WTC11 (cell line): ENCODE measurements around the gene WDR49. TPM values are rescaled to one million over a fixed set of nuclear protein-coding genes. Genes with fewer than 3 reads are reported as not detected.

Source experiments
- ATAC-seq: fragments of 200-7000 bp; cut with Tn5 transposase; 2 replicates; pipeline ENCODE4 v1.10.0; 2021; ENCODE audit warnings: mild to moderate bottlenecking, moderate library complexity
- CTCF ChIA-PET: fragments of 300-600 bp; sonication (Branson Sonifier 250); formaldehyde crosslinking; loops from one replicate; lab custom pipeline; 2021; ENCODE audit warnings: antibody characterized with exemption; lab: Charles Lee
- POLR2A ChIA-PET: fragments of 350-600 bp; sonication (Branson Sonifier 250); formaldehyde crosslinking; loops from one replicate; lab custom pipeline; 2021; ENCODE audit warnings: antibody characterized with exemption; lab: Charles Lee
- DNase-seq: peaks from one replicate; pipeline ENCODE4 v3.0.0; 2021; ENCODE audit warnings: low spot score
- H3K27ac Mint-ChIP-seq: 2 replicates; pipeline ENCODE4 v1.8.0; 2021; ENCODE audit warnings: mixed read lengths
- H3K27me3 Mint-ChIP-seq: 2 replicates; pipeline ENCODE4 v1.8.0; 2021; ENCODE audit warnings: low read depth, mild to moderate bottlenecking, moderate library complexity, mixed read lengths
- H3K36me3 Mint-ChIP-seq: 2 replicates; pipeline ENCODE4 v1.8.0; 2021; ENCODE audit warnings: mixed read lengths
- H3K4me1 Mint-ChIP-seq: 2 replicates; pipeline ENCODE4 v1.8.0; 2022; ENCODE audit warnings: mixed read lengths
- H3K4me3 Mint-ChIP-seq: 2 replicates; pipeline ENCODE4 v1.8.0; 2021; ENCODE audit warnings: mild to moderate bottlenecking, moderate library complexity, mixed read lengths
- H3K9me3 Mint-ChIP-seq: 2 replicates; pipeline ENCODE4 v1.8.0; 2021; ENCODE audit warnings: mixed read lengths
- ATF1 ChIP-seq: sonication (generic); formaldehyde crosslinking; IDR thresholded peaks from 2 replicates; pipeline ENCODE4 v1.8.1; 2023; ENCODE audit warnings: mild to moderate bottlenecking, moderate library complexity, missing genetic modification reagents
- ATF6 ChIP-seq: sonication (generic); formaldehyde crosslinking; IDR thresholded peaks from 2 replicates; pipeline ENCODE4 v1.8.1; 2023; ENCODE audit warnings: mild to moderate bottlenecking, missing genetic modification reagents
- CREM ChIP-seq: sonication (generic); formaldehyde crosslinking; IDR thresholded peaks from 2 replicates; pipeline ENCODE4 v1.8.1; 2022; ENCODE audit warnings: mild to moderate bottlenecking, missing genetic modification reagents, moderate library complexity
- HMGXB4 ChIP-seq: sonication (generic); formaldehyde crosslinking; IDR thresholded peaks from 2 replicates; pipeline ENCODE4 v1.8.1; 2023; ENCODE audit warnings: mild to moderate bottlenecking, moderate library complexity, missing genetic modification reagents
- TCF7 ChIP-seq: sonication (generic); formaldehyde crosslinking; IDR thresholded peaks from 2 replicates; pipeline ENCODE4 v1.8.0; 2022; ENCODE audit warnings: mild to moderate bottlenecking, low read depth, missing genetic modification reagents, moderate library complexity
- ZMAT4 ChIP-seq: fragments of 250-450 bp; sonication (Bioruptor Pico); IDR thresholded peaks from 2 replicates; pipeline ENCODE4 v1.9.0; 2021; ENCODE audit warnings: mild to moderate bottlenecking
- ZNF121 ChIP-seq: sonication (generic); formaldehyde crosslinking; IDR thresholded peaks from 2 replicates; pipeline ENCODE4 v1.8.0; 2023; ENCODE audit warnings: missing genetic modification reagents
- ZNF281 ChIP-seq: sonication (generic); formaldehyde crosslinking; IDR thresholded peaks from 2 replicates; pipeline ENCODE4 v1.8.0; 2023; ENCODE audit warnings: mild to moderate bottlenecking, missing genetic modification reagents
- ZNF423 ChIP-seq: fragments of 250-450 bp; sonication (Bioruptor Pico); IDR thresholded peaks from 2 replicates; pipeline ENCODE4 v2.1.2; 2022; ENCODE audit warnings: mild to moderate bottlenecking, moderate library complexity
- ZNF671 ChIP-seq: fragments of 250-450 bp; sonication (Bioruptor Pico); IDR thresholded peaks from 2 replicates; pipeline ENCODE4 v1.8.0; 2021; ENCODE audit warnings: mild to moderate bottlenecking
- total RNA-seq: library from RNA; stranded (reverse); gene quantifications from 3 replicates; pipeline ENCODE4 v1.2.3, GENCODE V29; 2021
- TF ChIP-seq, protein P1 (sequence below): sonication (generic); formaldehyde crosslinking; IDR thresholded peaks from 2 replicates; pipeline ENCODE4 v1.8.1; 2023; ENCODE audit warnings: mild to moderate bottlenecking, missing genetic modification reagents, moderate library complexity
- TF ChIP-seq, protein P2 (sequence below): fragments of 200-600 bp; IDR thresholded peaks from 2 replicates; pipeline ENCODE4 v1.8.0; 2022; ENCODE audit warnings: antibody characterized with exemption
- TF ChIP-seq, protein P3 (sequence below): sonication (generic); formaldehyde crosslinking; IDR thresholded peaks from 2 replicates; pipeline ENCODE4 v1.8.1; 2022; ENCODE audit warnings: missing genetic modification reagents, borderline replicate concordance

Gene WDR49
- total RNA-seq, 1 experiment from 2014 or later, result 0.92 TPM

GRCh38 chr3:167650459-167650858, 3.3 kb downstream of the WDR49 start (continued):
- TF ChIP-seq ZNF281 (CRISPR knock-in tag) (no peak), ZNF423 (CRISPR knock-in tag) (no peak), ZNF671 (CRISPR knock-in tag) (no peak), ZNF121 (no peak), ATF1 (CRISPR knock-in tag) (no peak), TCF7 (CRISPR knock-in tag) (no peak)
- TF ChIP-seq, protein P1, sequence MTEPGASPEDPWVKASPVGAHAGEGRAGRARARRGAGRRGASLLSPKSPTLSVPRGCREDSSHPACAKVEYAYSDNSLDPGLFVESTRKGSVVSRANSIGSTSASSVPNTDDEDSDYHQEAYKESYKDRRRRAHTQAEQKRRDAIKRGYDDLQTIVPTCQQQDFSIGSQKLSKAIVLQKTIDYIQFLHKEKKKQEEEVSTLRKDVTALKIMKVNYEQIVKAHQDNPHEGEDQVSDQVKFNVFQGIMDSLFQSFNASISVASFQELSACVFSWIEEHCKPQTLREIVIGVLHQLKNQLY (CRISPR knock-in tag), result no peak

DNA sequence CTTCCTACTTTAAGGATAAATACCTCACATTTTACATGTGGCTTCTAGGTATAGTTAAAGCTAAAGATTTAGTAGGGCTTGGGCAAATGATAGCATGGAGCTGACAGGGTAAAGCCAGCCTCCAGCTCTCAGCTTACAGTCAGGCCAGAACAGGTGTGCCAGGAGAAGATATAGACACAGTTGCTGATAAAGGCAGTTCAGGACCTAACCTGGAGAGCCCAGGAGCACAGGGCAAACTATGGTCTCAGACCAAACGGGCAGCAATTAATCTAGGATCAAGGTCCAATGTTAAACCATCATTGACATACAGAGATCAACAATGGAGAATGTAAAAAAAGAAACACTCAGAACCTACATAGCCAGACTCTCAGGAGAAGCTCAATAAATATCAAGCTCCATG, 4.0 kb downstream of the WDR49 start:
- POLR2A ChIA-PET, result no interaction called here
- DNase-seq, result no peak
- Mint-ChIP-seq H3K27ac (no peak overlapping the region), H3K36me3 (peaks cover 3% of the 10 kb centered on the region), H3K4me3 (no peak overlapping the region), H3K4me1 (peaks cover 31% of the 10 kb centered on the region), H3K27me3 (no peaks in the 10 kb centered on the region), H3K9me3 (peaks cover 8% of the 10 kb centered on the region)
- ATAC-seq, result no peak
- CTCF ChIA-PET, result interaction anchor here (0.6 to 1.6 kb wide), 2 partner anchors 76 to 270 kb away, joined by 3 to 7 read pairs; partner anchors contain the start of gene ZBBX
- TF ChIP-seq, protein P2, sequence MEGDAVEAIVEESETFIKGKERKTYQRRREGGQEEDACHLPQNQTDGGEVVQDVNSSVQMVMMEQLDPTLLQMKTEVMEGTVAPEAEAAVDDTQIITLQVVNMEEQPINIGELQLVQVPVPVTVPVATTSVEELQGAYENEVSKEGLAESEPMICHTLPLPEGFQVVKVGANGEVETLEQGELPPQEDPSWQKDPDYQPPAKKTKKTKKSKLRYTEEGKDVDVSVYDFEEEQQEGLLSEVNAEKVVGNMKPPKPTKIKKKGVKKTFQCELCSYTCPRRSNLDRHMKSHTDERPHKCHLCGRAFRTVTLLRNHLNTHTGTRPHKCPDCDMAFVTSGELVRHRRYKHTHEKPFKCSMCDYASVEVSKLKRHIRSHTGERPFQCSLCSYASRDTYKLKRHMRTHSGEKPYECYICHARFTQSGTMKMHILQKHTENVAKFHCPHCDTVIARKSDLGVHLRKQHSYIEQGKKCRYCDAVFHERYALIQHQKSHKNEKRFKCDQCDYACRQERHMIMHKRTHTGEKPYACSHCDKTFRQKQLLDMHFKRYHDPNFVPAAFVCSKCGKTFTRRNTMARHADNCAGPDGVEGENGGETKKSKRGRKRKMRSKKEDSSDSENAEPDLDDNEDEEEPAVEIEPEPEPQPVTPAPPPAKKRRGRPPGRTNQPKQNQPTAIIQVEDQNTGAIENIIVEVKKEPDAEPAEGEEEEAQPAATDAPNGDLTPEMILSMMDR, result no peak
- TF ChIP-seq ATF6 (CRISPR knock-in tag) (no peak), HMGXB4 (CRISPR knock-in tag) (no peak), ZMAT4 (CRISPR knock-in tag) (no peak), CREM (no peak)
- TF ChIP-seq, protein P3, sequence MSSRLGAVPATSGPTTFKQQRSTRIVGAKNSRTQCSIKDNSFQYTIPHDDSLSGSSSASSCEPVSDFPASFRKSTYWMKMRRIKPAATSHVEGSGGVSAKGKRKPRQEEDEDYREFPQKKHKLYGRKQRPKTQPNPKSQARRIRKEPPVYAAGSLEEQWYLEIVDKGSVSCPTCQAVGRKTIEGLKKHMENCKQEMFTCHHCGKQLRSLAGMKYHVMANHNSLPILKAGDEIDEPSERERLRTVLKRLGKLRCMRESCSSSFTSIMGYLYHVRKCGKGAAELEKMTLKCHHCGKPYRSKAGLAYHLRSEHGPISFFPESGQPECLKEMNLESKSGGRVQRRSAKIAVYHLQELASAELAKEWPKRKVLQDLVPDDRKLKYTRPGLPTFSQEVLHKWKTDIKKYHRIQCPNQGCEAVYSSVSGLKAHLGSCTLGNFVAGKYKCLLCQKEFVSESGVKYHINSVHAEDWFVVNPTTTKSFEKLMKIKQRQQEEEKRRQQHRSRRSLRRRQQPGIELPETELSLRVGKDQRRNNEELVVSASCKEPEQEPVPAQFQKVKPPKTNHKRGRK (CRISPR knock-in tag), result no peak
